SIG-M5 treated with dmso at 0.1 percent for 504 hours (cell line): ENCODE results near the gene SNX6.
"Not testable (repeated sequence)": the region's sequence is repeated elsewhere in the genome, so short reads cannot be mapped to it uniquely, and the experiment has no call there.

Experiments used
- DNase-seq: peaks from one replicate; lab custom pipeline; 2025; ENCODE audit not compliant: unreplicated experiment; lab: John Stamatoyannopoulos, UW

SNX6 gene

GRCh38 chr14:34629657-34630529 is at the start of gene SNX6:
Gene SNX6 (minus strand): TSS chr14:34630148. CDS start chr14:34630116, 32 bp downstream.
- DNase-seq: peak; percentile 65

GRCh38 chr14:34678735-34679134 is 48.8 kb upstream of the SNX6 start:
- no peak for DNase-seq

- DNase-seq: no peak
Observed at GRCh38 chr14:34678306-34678705, 48.4 kb upstream of the SNX6 start.

DNA sequence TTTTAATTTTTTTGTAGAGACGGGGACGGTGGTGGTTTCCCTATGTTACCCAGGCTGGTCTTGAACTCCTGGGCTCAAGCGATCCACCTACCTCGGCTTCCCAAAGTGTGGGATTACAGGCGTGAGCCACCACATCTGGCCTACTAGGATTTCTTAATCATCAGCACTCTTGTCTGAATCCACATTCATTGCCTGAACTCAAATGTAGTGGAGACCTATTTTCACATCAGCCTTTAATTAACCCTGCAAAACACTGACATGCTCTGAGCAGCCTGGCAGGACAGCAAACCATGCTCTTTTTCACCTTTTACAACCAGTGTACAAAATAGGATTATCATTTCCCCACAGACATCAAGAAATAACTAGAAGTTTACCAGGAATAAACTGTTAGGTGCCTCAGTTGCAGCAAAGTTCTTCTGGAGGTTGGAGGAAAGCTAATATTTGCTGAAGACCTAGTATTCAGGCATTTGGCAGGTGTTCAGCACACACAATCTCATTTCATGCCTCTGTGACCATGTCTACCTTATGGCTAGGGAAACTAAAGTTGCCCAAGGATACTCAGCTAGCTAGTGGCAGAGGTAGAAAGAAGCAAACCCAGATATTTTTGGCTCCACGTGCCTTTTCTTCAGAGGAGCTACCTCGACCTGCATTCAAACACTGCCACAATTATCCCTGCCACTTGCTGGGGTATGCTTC is 46.7 kb upstream of the SNX6 start:
- no peak for DNase-seq

DNA sequence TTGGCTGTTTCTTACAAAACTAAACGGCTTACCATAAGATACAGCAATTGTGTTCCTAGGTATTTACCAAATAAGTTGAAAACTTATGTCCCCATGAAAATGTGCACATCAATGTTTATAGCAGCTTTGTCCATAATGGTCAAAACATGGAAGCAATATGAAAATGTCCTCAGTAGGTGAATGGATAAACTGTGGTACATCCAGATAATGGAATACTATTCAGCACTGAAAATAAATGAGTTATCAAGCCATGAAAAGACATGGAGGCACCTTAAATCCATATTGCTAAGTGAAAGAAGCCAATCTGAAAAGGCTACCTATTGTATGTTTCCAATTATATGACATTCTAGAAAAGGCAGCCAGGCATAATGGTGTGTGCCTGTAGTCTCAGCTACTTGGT is 43.8 kb upstream of the SNX6 start:
- DNase-seq: no peak

- DNase-seq: no peak
Observed at GRCh38 chr14:34671716-34672115, 41.8 kb upstream of the SNX6 start.

DNA sequence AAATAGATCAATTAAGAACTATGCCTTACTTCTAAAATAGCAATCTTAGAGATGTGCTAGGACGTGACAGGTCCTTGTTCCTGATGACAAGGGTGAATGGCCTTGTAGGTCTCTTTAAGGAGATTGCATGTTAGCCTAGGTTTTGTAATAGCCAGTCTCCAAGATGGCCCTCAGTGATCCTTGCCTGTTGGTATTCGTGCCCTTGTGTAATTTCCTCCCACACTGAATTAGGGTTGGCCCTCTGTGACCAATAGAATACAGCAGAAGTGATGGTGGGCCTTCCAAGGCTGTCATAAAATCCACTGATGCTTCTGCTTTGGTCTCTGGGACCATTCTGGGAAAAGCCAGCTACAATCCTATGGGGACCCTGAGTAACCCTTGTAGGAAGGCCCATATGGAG is 38.2 kb upstream of the SNX6 start:
- DNase-seq: peak; percentile 11

DNA sequence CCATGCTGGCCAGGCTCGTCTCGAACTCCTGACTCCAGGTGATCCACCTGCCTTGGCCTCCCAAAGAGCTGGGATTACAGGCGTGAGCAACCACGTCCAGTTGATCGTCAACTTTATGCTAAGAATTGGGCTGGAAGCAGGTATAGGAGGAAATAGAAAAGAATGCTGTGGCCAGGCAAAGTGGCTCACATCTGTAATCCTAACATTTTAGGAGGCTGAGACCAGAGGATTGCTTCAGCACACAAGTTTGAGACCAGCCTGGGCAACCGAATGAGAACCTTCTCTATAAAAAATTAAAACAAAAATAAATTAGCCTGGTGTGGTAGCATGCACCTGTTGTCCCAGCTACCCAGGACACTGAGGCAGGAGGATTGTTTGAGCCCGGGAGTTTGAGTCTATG is 37.1 kb upstream of the SNX6 start:
- no peak for DNase-seq

- no peak for DNase-seq
Observed at GRCh38 chr14:34665785-34666435, 36.0 kb upstream of the SNX6 start.

DNA sequence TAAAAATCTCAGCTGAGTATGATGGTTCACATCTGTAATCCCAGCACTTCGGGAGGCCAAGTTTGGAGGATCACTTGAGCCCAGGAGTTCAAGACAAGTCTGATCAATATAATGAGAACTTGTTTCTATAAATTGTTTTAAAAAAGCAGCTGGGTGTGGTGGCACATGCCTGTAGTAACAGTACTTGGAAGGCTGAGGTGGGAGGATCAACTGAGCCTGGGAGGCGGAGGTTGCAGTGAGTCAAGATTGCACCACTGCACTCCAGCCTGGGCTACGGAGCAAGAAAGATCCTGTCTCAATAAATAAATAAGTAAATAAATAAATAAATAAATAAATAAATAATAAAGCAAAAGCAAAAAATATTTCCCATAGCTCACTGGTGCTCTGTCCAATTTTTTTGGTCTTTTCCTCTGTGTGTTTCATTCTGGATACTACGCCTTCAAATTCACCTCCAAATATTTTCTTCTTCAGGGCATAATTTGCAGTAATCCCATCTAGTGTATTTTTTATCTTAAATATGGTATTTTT is 32.7 kb upstream of the SNX6 start:
- no peak for DNase-seq

DNA sequence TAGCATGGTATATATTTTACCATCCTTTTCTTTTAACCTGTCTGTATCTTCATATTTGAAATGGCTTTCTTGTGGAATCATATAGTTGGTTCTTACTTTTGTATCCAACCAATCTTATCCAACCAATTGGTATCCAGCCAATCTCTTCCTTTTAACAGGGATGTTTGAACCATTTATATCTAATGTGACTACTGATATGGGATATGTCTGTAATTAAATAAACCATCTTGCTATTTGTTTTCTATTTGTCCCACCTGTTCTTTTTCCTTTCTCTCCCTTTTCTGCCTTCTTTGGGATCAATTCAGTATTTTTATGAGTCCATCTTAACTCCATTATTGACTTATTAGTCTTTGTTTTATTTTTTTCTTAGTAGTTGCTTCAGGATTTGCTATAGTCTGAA is 30.8 kb upstream of the SNX6 start:
- no peak for DNase-seq

DNA sequence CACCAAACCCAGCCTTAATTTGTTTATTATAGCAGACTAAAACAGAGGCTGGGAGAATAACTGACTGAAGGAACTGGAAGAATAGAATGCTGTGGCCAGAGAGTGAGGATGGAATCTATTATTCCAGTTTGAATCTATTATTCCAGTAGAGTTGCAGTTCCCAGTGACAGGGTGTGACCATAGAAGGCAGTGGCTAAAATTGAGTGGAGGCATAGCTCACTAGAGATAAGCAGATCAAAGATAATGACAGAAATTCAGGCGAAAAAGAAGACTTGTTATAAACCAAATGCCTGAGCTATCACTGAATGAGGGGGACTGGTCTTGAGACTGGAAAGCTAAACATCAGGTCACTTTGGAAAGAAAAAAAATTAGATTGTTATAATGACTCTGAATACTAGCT is 26.0 kb upstream of the SNX6 start:
- DNase-seq: no peak

DNA sequence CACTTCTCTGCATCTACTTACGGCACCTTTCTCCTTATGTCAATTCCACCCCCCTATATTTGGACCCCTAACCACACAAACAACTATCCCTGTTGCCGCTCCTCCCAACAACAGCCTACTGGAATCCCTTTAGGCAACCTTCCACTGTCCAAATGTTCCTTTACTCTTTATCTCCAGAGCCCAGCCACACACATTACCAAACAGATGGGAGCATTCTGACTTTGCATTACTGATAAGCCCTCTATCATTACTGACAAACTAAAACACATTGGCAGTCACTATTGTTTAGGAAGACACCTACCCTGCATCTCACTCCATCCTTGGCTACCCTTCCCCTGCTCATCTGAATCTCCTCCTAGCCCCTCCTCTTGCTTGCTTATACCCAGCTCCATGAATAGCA is 23.1 kb upstream of the SNX6 start:
- DNase-seq: not testable (repeated sequence)

DNA sequence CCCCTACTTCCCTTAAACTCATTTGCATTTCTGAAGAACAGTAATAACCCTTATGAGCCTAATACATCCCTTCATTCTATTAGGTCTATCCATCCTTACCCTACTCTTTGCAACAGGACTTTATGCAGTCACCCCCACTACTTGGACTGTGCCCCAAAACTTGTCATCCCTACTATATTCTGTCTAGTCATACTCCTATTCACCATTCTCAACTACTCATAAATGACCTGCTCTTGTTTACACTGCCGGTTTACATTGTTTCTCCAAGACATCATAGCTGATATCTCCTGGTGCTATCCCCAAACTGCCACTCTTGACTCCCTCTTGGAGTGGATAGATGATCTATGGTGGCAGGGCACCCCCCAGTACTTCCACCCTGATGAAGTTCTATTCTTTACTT is 22.4 kb upstream of the SNX6 start:
- DNase-seq: not testable (repeated sequence)

- no peak for DNase-seq
Observed at GRCh38 chr14:34650786-34651584, 21.0 kb upstream of the SNX6 start.

DNA sequence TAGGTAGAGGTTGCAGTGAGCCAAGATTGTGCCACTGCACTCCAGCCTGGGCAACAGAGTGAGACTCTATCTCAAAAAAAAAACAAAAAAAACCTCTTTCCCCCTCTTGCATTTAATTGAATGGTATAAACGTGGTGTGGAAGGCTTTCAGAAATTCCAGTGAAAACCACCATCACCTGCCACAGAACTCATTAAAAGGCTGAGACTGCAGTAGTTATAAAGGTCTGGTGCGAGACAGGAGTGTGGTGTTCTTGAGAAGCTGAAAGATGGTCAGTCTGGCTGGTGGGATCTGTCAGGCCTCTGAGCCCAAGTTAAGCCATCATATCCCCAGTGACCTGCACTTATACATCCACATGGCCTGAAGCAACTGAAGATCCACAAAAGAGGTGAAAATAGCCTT is 20.1 kb upstream of the SNX6 start:
- not testable (repeated sequence) for DNase-seq

DNA sequence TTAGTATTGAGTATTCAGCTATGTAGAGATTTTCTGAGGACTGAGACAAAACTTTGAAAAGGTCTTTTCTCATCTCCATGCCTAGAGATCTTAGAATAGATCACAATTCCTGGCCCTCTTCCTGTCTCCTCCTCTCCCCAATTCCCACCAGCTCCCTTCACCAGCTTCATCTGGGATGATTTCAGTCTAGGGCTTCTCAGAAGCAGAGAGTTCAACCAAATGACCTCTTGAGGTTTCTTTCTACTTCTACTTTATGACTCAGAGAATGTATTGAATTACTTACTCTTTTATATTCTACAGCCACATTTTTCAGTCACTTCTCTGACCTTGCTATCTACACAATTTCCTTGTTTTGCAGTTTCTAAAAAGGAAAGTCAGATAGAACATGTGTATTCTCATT is 19.4 kb upstream of the SNX6 start:
- no peak for DNase-seq

DNA sequence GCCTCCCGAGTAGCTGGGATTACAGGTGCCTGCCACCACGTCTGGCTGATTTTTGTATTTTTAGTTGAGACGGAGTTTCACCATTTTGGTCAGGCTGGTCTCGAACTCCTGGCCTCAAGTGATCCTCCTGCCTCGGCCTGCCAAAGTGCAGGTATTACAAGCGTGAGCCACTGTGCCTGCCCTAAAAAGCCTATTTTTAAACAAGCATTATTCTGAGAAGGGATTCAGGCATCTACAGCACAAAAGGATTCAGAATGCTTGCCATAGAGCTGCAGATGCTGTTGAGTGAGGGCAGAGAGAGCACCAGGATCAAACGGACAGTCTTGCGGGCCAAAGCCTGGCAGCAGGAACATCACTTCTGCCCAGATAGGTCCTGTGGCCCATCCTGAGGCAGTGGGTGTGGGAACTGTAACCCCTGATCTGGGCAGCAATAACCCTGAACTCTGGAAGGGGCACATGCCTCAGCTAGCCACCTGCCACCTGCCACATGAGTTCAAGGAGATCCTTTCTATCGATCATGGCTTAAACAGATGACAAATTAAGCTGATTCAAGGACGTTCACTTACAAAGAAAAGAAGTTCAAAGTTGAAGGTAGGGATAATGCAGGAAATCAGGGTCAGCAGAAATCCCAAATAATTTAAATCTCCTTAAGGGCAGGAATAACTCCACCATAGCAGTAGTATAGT is 16.8 kb upstream of the SNX6 start:
- DNase-seq: no peak

DNA sequence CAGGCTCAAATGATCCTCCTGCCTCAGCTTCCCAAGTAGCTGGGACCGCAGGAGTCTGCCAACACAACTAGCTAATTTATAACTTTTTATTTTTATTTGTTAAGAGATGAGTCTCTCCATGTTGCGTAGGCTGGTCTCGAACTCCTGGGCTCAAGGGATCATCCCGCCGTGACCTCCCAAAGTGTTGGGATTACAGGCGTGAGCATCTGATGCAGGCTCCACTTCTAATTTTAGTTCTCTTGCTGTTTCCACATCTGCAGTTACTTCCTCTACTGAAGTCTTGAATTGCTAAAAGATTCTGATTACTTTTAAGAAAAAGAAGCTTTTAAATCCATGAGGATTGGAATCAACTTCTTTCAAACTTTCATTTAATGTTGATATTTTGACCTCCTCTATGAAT is 13.4 kb upstream of the SNX6 start:
- DNase-seq: peak; percentile 38

DNA sequence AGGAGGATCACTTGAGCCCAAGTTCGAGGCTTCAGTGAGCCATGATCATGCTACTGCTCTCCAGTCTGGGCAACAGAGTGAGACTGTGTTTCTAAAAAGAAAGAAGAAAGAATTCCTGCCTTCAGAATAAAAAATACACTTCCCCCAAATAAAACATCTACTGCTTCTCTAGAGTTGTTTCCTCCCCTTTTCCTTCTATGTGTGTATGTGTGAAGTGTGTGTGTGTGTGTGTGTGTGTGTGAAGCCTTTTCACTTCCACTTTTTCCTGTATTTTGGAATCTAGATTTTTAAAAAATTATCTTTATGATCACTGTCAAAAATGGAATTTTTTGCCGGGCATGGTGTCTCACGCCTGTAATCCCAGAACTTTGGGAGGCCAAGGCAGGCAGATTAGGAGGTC is 12.6 kb upstream of the SNX6 start:
- DNase-seq: no peak
